ENCODE data around the gene C5orf58. TPM values are rescaled to one million over a fixed set of nuclear protein-coding genes. Genes with fewer than 3 reads are reported as not detected.
A peak's percentile ranks its signal among the peaks of the same experiment; 100 is the strongest.

The C5orf58 gene
- total and polyA plus RNA-seq, 12 donors: 0.39 to 0.80 TPM; not detected in 10

GRCh38 chr5:170284231-170284630 lies 51.4 kb downstream of the C5orf58 start:
- WGBS, 4 donors: 72 to 87% (median 81%) methylated on average over 2 of the region's 2 CpGs
- Histone ChIP-seq H3K9me3 (replicated peaks in 1 of 3) (no peaks in the 10 kb centered on the region), H3K27me3 (no peaks in the 10 kb centered on the region), H3K27ac (no peak overlapping the region), H3K4me1 (replicated peaks in 1 of 2) (peaks cover 2 to 19% of the 10 kb centered on the region in 2 donors), H3K36me3 (replicated peaks in 1 of 2) (no peaks in the 10 kb centered on the region), H3K4me3 (no peak overlapping the region)
- DNase-seq: no peak
- intact Hi-C loops (cut with DNase I): no loop called here
- no peak for TF ChIP-seq POLR2A (IDR thresholded peaks at IDR 0.05)
- no peak for TF ChIP-seq CTCF (IDR thresholded peaks at IDR 0.05)

GRCh38 chr5:170285181-170285580 lies 52.4 kb downstream of the C5orf58 start:
- Histone ChIP-seq H3K27me3 (no peaks in the 10 kb centered on the region), H3K9me3 (replicated peaks in 1 of 3) (no peaks in the 10 kb centered on the region), H3K27ac (no peak overlapping the region), H3K4me3 (no peak overlapping the region), H3K36me3 (replicated peaks in 1 of 2) (no peaks in the 10 kb centered on the region), H3K4me1 (replicated peaks in 1 of 2) (peaks cover 0 to 15% of the 10 kb centered on the region in 2 donors)
- no peak for DNase-seq
- TF ChIP-seq CTCF (IDR thresholded peaks at IDR 0.05): no peak
- TF ChIP-seq POLR2A (IDR thresholded peaks at IDR 0.05): no peak
- intact Hi-C loops (cut with DNase I): no loop called here

GRCh38 chr5:170286386-170286925 lies 53.7 kb downstream of the C5orf58 start:
- Histone ChIP-seq H3K4me1 (replicated peaks in 1 of 2) (peaks cover 0 to 15% of the 10 kb centered on the region in 2 donors), H3K9me3 (replicated peaks in 1 of 3) (no peaks in the 10 kb centered on the region), H3K27ac (peak overlapping the region in 1 of 5 donors; percentile 88), H3K4me3 (no peak overlapping the region), H3K36me3 (replicated peaks in 1 of 2) (no peaks in the 10 kb centered on the region), H3K27me3 (no peaks in the 10 kb centered on the region)
- intact Hi-C loops (cut with DNase I): no loop called here
- no peak for TF ChIP-seq POLR2A (IDR thresholded peaks at IDR 0.05)
- TF ChIP-seq CTCF (IDR thresholded peaks at IDR 0.05): no peak
- no peak for DNase-seq
- WGBS, 4 donors: 71 to 84% (median 77%) methylated on average over 3 of the region's 3 CpGs

- no peaks in the 10 kb centered on the region for H3K27me3 ChIP-seq
- peak in 6 of 7 donors; percentile 44 to 85 (median 64) for DNase-seq
- no peak overlapping the region for H3K4me3 ChIP-seq
- 33 to 47% (median 42%) methylated on average over 1 of the region's 1 CpG for WGBS, 4 donors
- intact Hi-C loops (cut with DNase I): no loop called here
- H3K27ac ChIP-seq: peak overlapping the region in 2 of 5 donors; percentile 49 to 88
- no peaks in the 10 kb centered on the region for H3K36me3 ChIP-seq (replicated peaks in 1 of 2)
- TF ChIP-seq POLR2A (IDR thresholded peaks at IDR 0.05): no peak
- TF ChIP-seq CTCF (IDR thresholded peaks at IDR 0.05): no peak
- H3K9me3 ChIP-seq (replicated peaks in 1 of 3): no peaks in the 10 kb centered on the region
- H3K4me1 ChIP-seq (replicated peaks in 1 of 2): peaks cover 0 to 15% of the 10 kb centered on the region in 2 donors
Observed at GRCh38 chr5:170287532-170287931, 54.7 kb downstream of the C5orf58 start.

All from adrenal gland (tissue), 12 donors.